ENCODE data around the gene TRIM31. TPM values are rescaled to one million over a fixed set of nuclear protein-coding genes. Genes with fewer than 3 reads are reported as not detected.

TRIM31 gene
- total and polyA plus RNA-seq, 2 of the 4 experiments (the other 2 are of a cell fraction), result not detected

- WGBS, 2 experiments (ENCODE audit: extremely low coverage in 2 of 2, insufficient read length in 1 of 2), result no CpG with 5 or more reads among the region's 5 CpGs
- Histone ChIP-seq H2BK5ac (ENCODE audit: low read depth, low read length, poor library complexity, severe bottlenecking) (no peak overlapping the region), H3K27ac (ENCODE audit: insufficient read depth, low read length) (no peak overlapping the region), H4K20me1 (ENCODE audit: insufficient read depth, low read length) (no peaks in the 10 kb centered on the region), H3K9ac (ENCODE audit: low read depth, low read length) (no peak overlapping the region), H3K27me3 (ENCODE audit: control insufficient read depth, insufficient read depth, low read length) (peaks cover 11% of the 10 kb centered on the region), H3K79me1 (ENCODE audit: low read depth in 1 of 2, low read length in 2 of 2) (no peaks in the 10 kb centered on the region), H4K5ac (ENCODE audit: low read depth, low read length) (no peak overlapping the region), H3K56ac (ENCODE audit: extremely low read depth, insufficient read depth, low read length) (no peak overlapping the region), H3K23ac (ENCODE audit: low read depth, low read length) (no peak overlapping the region), H3K9me3 (ENCODE audit: control insufficient read depth, insufficient read depth, low read length) (no peaks in the 10 kb centered on the region), H3K4me3 (ENCODE audit: insufficient read depth, low read depth, low read length) (no peak overlapping the region), H2AFZ (replicated peaks; ENCODE audit: low read length, poor library complexity) (no peak overlapping the region), H2BK15ac (ENCODE audit: low read depth, low read length) (no peak overlapping the region), H3K9me1 (ENCODE audit: insufficient read depth, low read length) (no peaks in the 10 kb centered on the region), H3K4me2 (ENCODE audit: low read depth, low read length) (no peak overlapping the region), H3K18ac (ENCODE audit: low read depth, low read length) (no peak overlapping the region), H2AK9ac (replicated peaks; ENCODE audit: low read depth, low read length, poor library complexity) (no peak overlapping the region), H2BK120ac (ENCODE audit: low read depth, low read length) (no peak overlapping the region), H3K4ac (ENCODE audit: low read depth, low read length) (no peak overlapping the region), H4K8ac (ENCODE audit: low read depth in 2 of 2, low read length in 2 of 2) (no peak overlapping the region), H3K36me3 (ENCODE audit: control insufficient read depth, insufficient read depth, low read length) (no peaks in the 10 kb centered on the region), H3K4me1 (ENCODE audit: control insufficient read depth, insufficient read depth, low read length) (peaks cover 3% of the 10 kb centered on the region), H3K14ac (replicated peaks; ENCODE audit: low read depth, low read length) (no peak overlapping the region), H2BK20ac (ENCODE audit: low read depth, low read length) (no peak overlapping the region), H4K91ac (ENCODE audit: insufficient read depth, low read depth, low read length) (no peak overlapping the region), H2AK5ac (ENCODE audit: low read depth, low read length) (no peak overlapping the region)
- DNase-seq, result no peak
- no peak for TF ChIP-seq USF2 (IDR thresholded peaks at IDR 0.05; ENCODE audit: low read depth, low read length)
- TF ChIP-seq ELK1 (IDR thresholded peaks at IDR 0.05; ENCODE audit: borderline replicate concordance, low read depth, low read length), result no peak
- TF ChIP-seq POLR2A (IDR thresholded peaks at IDR 0.05; ENCODE audit: low read depth, low read length), result no peak
- no peak for TF ChIP-seq CEBPB (IDR thresholded peaks at IDR 0.05; ENCODE audit: low read depth, low read length)
- TF ChIP-seq RAD21 (IDR thresholded peaks at IDR 0.05; ENCODE audit: low read length), result no peak
- no peak for TF ChIP-seq RCOR1 (IDR thresholded peaks at IDR 0.05; ENCODE audit: insufficient replicate concordance, low read length)
- TF ChIP-seq BHLHE40 (IDR thresholded peaks at IDR 0.05; ENCODE audit: low read depth, low read length), result no peak
- TF ChIP-seq MAFK (IDR thresholded peaks at IDR 0.05; ENCODE audit: low read depth, low read length), result no peak
- no peak for TF ChIP-seq MXI1 (IDR thresholded peaks at IDR 0.05; ENCODE audit: borderline replicate concordance, low read depth, low read length)
- no peak for TF ChIP-seq CHD1 (IDR thresholded peaks at IDR 0.05; ENCODE audit: low read depth, low read length)
- dilution Hi-C loops (cut with HindIII; ENCODE audit: low sequenced_read_pairs, unreplicated experiment) (no loop called here), intact Hi-C loops (cut with micrococcal nuclease) (no loop called here), in situ Hi-C loops (cut with MboI; ENCODE audit: low sequenced_read_pairs) (no loop called here)
- ATAC-seq (ENCODE audit: low read depth), result no peak
- BruUV-seq (replicated peaks), result no TSS peak
- ChIA-PET POLR2A (ENCODE audit: unreplicated experiment) (no interaction called here), CTCF (interaction anchor here (1.0 to 1.8 kb wide), 2 partner anchors 14 to 15 kb away, joined by 3 to 4 read pairs; no protein-coding TSS in a partner anchor)
Measured at GRCh38 chr6:30087876-30088275, 25.0 kb downstream of the TRIM31 start.
